ENCODE data around the gene CDK1. TPM values are rescaled to one million over a fixed set of nuclear protein-coding genes. Genes with fewer than 3 reads are reported as not detected.

Gene CDK1
- total and polyA plus RNA-seq, 2 donors (not counting 1 experiment from before 2014, with no cell fraction given): 0.54 to 0.71 TPM

DNA sequence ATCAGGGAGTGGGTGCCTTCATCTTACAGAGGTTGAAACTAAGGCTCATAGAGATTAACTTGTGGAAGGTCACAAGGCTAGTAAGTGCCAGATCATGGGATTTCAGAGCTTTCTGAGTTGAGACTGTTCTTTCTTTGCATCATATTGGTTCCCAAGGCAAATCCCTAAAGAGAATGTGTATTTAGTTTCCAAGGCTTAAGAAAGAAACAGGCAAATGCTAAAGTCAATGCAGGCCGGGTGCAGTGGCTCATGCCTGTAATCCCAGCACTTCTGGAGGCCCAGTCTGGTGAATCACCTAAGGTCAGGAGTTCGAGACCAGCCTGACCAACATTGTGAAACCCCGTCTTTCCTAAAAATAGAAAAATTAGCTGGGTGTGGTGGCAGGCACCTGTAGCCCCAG lies 19.8 kb downstream of the CDK1 start:
- DNase-seq (no peak), ATAC-seq (ENCODE audit: low read depth) (no peak)
- no peak overlapping the region for H3K27ac ChIP-seq (ENCODE audit: low read length in 2 of 2)
- Mint-ChIP-seq H3K27me3 (no peaks in the 10 kb centered on the region), H3K9me3 (ENCODE audit: insufficient read depth) (no peaks in the 10 kb centered on the region), H3K27ac (no peak overlapping the region), H3K4me1 (no peaks in the 10 kb centered on the region), H3K4me3 (no peak overlapping the region)
- no peak for TF ChIP-seq EZH2 (IDR thresholded peaks at IDR 0.05; ENCODE audit: borderline replicate concordance, insufficient read depth, low read depth, low read length, poor library complexity, severe bottlenecking)
- TF ChIP-seq, protein P1, sequence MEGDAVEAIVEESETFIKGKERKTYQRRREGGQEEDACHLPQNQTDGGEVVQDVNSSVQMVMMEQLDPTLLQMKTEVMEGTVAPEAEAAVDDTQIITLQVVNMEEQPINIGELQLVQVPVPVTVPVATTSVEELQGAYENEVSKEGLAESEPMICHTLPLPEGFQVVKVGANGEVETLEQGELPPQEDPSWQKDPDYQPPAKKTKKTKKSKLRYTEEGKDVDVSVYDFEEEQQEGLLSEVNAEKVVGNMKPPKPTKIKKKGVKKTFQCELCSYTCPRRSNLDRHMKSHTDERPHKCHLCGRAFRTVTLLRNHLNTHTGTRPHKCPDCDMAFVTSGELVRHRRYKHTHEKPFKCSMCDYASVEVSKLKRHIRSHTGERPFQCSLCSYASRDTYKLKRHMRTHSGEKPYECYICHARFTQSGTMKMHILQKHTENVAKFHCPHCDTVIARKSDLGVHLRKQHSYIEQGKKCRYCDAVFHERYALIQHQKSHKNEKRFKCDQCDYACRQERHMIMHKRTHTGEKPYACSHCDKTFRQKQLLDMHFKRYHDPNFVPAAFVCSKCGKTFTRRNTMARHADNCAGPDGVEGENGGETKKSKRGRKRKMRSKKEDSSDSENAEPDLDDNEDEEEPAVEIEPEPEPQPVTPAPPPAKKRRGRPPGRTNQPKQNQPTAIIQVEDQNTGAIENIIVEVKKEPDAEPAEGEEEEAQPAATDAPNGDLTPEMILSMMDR (IDR thresholded peaks at IDR 0.05): no peak
- no peaks in the 10 kb centered on the region for H3K9me3 ChIP-seq (ENCODE audit: control extremely low read depth in 1 of 3, control insufficient read depth in 2 of 3, insufficient read depth in 1 of 3, low read length in 2 of 3)
- H3K4me1 ChIP-seq (ENCODE audit: control insufficient read depth in 2 of 2, insufficient read depth in 2 of 2, low read length in 2 of 2): no peaks in the 10 kb centered on the region
- H3K27me3 ChIP-seq (replicated peaks in 1 of 4; ENCODE audit: control extremely low read depth in 1 of 4, control insufficient read depth in 3 of 4, insufficient read depth in 4 of 4, low read length in 3 of 4): no peaks in the 10 kb centered on the region
- 90% methylated on average over 3 of the region's 3 CpGs for WGBS (ENCODE audit: insufficient coverage)
- POLR2A ChIA-PET: no interaction called here
- H3K9ac ChIP-seq (ENCODE audit: low read length): no peak overlapping the region
- H2AFZ ChIP-seq (ENCODE audit: insufficient read depth, low read depth, low read length, poor library complexity, severe bottlenecking): no peak overlapping the region
- H4K20me1 ChIP-seq (ENCODE audit: control insufficient read depth, insufficient read depth, low read length, poor library complexity, severe bottlenecking): no peaks in the 10 kb centered on the region
- CTCF ChIA-PET: no interaction called here
- no peaks in the 10 kb centered on the region for H3K79me2 ChIP-seq (ENCODE audit: control insufficient read depth, insufficient read depth, low read length)
- no peak overlapping the region for H3K4me2 ChIP-seq (replicated peaks; ENCODE audit: low read depth, low read length, poor library complexity, severe bottlenecking)
- H3K4me3 ChIP-seq (ENCODE audit: control extremely low read depth in 1 of 5, extremely low read depth in 1 of 5, insufficient read depth in 1 of 5, low read depth in 2 of 5, low read length in 4 of 5): no peak overlapping the region
- no peaks in the 10 kb centered on the region for H3K36me3 ChIP-seq (replicated peaks in 1 of 2; ENCODE audit: control extremely low read depth in 1 of 2, control insufficient read depth in 1 of 2, extremely low read depth in 1 of 2, insufficient read depth in 2 of 2, low read length in 1 of 2)
- intact Hi-C loops (cut with micrococcal nuclease): no loop called here

DNA sequence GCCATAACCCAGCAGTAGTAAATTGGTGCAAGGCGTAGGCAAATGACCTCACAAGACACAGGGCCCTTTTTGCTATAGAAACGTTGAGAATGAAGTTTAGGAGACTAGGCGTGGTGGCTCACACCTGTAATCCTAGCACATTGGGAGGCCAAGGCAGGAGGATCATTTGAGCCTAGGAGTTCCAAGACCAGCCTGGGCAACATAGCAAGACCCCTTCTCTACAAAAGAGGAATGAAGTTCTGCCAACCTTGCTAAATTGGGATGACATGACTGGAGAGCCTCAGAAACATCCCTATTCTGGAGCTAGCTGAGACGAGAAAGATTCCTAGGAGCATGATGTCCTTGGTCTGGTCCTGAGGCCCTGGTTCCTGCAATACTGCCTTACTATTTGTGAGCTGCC lies 20.6 kb downstream of the CDK1 start:
- intact Hi-C loops (cut with micrococcal nuclease): no loop called here
- H2AFZ ChIP-seq (ENCODE audit: insufficient read depth, low read depth, low read length, poor library complexity, severe bottlenecking): no peak overlapping the region
- H3K4me3 Mint-ChIP-seq: no peak overlapping the region
- H3K27ac ChIP-seq (ENCODE audit: low read length in 2 of 2): no peak overlapping the region
- H4K20me1 ChIP-seq (ENCODE audit: control insufficient read depth, insufficient read depth, low read length, poor library complexity, severe bottlenecking): no peaks in the 10 kb centered on the region
- H3K36me3 ChIP-seq (replicated peaks in 1 of 2; ENCODE audit: control extremely low read depth in 1 of 2, control insufficient read depth in 1 of 2, extremely low read depth in 1 of 2, insufficient read depth in 2 of 2, low read length in 1 of 2): no peaks in the 10 kb centered on the region
- no peak overlapping the region for H3K9ac ChIP-seq (ENCODE audit: low read length)
- no peaks in the 10 kb centered on the region for H3K79me2 ChIP-seq (ENCODE audit: control insufficient read depth, insufficient read depth, low read length)
- no peak for ATAC-seq (ENCODE audit: low read depth)
- H3K9me3 Mint-ChIP-seq (ENCODE audit: insufficient read depth): no peaks in the 10 kb centered on the region
- H3K4me3 ChIP-seq (ENCODE audit: control extremely low read depth in 1 of 5, extremely low read depth in 1 of 5, insufficient read depth in 1 of 5, low read depth in 2 of 5, low read length in 4 of 5): no peak overlapping the region
- no peaks in the 10 kb centered on the region for H3K27me3 ChIP-seq (replicated peaks in 1 of 4; ENCODE audit: control extremely low read depth in 1 of 4, control insufficient read depth in 3 of 4, insufficient read depth in 4 of 4, low read length in 3 of 4)
- ChIA-PET POLR2A (no interaction called here), CTCF (no interaction called here)
- H3K27ac Mint-ChIP-seq: no peak overlapping the region
- no peaks in the 10 kb centered on the region for H3K27me3 Mint-ChIP-seq
- H3K4me1 Mint-ChIP-seq: no peaks in the 10 kb centered on the region
- 97% methylated on average over 4 of the region's 4 CpGs for WGBS (ENCODE audit: insufficient coverage)
- TF ChIP-seq, protein P1 (IDR thresholded peaks at IDR 0.05): no peak
- no peak for TF ChIP-seq EZH2 (IDR thresholded peaks at IDR 0.05; ENCODE audit: borderline replicate concordance, insufficient read depth, low read depth, low read length, poor library complexity, severe bottlenecking)
- no peak for DNase-seq
- H3K9me3 ChIP-seq (ENCODE audit: control extremely low read depth in 1 of 3, control insufficient read depth in 2 of 3, insufficient read depth in 1 of 3, low read length in 2 of 3): no peaks in the 10 kb centered on the region
- H3K4me2 ChIP-seq (replicated peaks; ENCODE audit: low read depth, low read length, poor library complexity, severe bottlenecking): no peak overlapping the region
- no peaks in the 10 kb centered on the region for H3K4me1 ChIP-seq (ENCODE audit: control insufficient read depth in 2 of 2, insufficient read depth in 2 of 2, low read length in 2 of 2)

Data from B cell (primary cell).